Astrocyte (in vitro differentiated cells and primary cell): ENCODE measurements around the gene RXRB. TPM values are rescaled to one million over a fixed set of nuclear protein-coding genes. Genes with fewer than 3 reads are reported as not detected.

Source experiments
- DNase-seq: peaks from one replicate; pipeline ENCODE4 v3.0.0-alpha.2; 2010; ENCODE audit warnings: low read depth
- FAIRE-seq: peaks from 2 replicates; lab custom pipeline; 2011; peaks lifted over from hg19 to GRCh38; lab: Jason Lieb, UNC
- H2AFZ ChIP-seq: 2 replicates; pipeline ENCODE4 v1.6.0; 2012; ENCODE audit warnings: low read depth, low read length, inconsistent platforms
- H3K27ac ChIP-seq: 2 replicates; pipeline ENCODE4 v1.5.1; 2011; ENCODE audit warnings: low read depth, low read length, inconsistent platforms
- H3K27me3 ChIP-seq: 2 replicates; pipeline ENCODE4 v1.6.0; 2011; ENCODE audit warnings: low read length, inconsistent platforms; ENCODE audit not compliant: insufficient read depth
- H3K36me3 ChIP-seq: 2 replicates; pipeline ENCODE4 v1.5.1; 2011; ENCODE audit warnings: low read length, inconsistent platforms; ENCODE audit not compliant: insufficient read depth
- H3K4me1 ChIP-seq: 2 replicates; pipeline ENCODE4 v1.5.1; 2011; ENCODE audit warnings: low read length, inconsistent platforms; ENCODE audit not compliant: insufficient read depth
- H3K4me2 ChIP-seq: 2 replicates; pipeline ENCODE4 v1.6.0; 2012; ENCODE audit warnings: low read length, inconsistent platforms
- H3K4me3 ChIP-seq: 2 replicates; pipeline ENCODE4 v1.5.1; 2011; ENCODE audit warnings: low read depth, mild to moderate bottlenecking, low read length, inconsistent platforms; ENCODE audit not compliant: insufficient read depth
- H3K79me2 ChIP-seq: 2 replicates; pipeline ENCODE4 v1.6.0; 2012; ENCODE audit warnings: mild to moderate bottlenecking, low read length, inconsistent platforms; ENCODE audit not compliant: insufficient read depth
- H3K9ac ChIP-seq: 2 replicates; pipeline ENCODE4 v1.6.0; 2012; ENCODE audit warnings: mild to moderate bottlenecking, low read length, inconsistent platforms
- H3K9me3 ChIP-seq: 2 replicates; pipeline ENCODE4 v1.5.1; 2012; ENCODE audit warnings: low read depth, mild to moderate bottlenecking, low read length, inconsistent platforms; ENCODE audit not compliant: insufficient read depth
- H4K20me1 ChIP-seq: 2 replicates; pipeline ENCODE4 v1.6.0; 2012; ENCODE audit warnings: low read length, inconsistent platforms; ENCODE audit not compliant: insufficient read depth
- H3K27ac Mint-ChIP-seq: one replicate; pipeline ENCODE4 v1.8.0; 2021; ENCODE audit warnings: mild to moderate bottlenecking, mixed read lengths; ENCODE audit not compliant: unreplicated experiment
- H3K27me3 Mint-ChIP-seq: one replicate; pipeline ENCODE4 v1.8.0; 2021; ENCODE audit warnings: low read depth, mixed read lengths; ENCODE audit not compliant: unreplicated experiment
- H3K36me3 Mint-ChIP-seq: one replicate; pipeline ENCODE4 v1.8.0; 2021; ENCODE audit warnings: low read depth, mixed read lengths; ENCODE audit not compliant: unreplicated experiment
- H3K4me1 Mint-ChIP-seq: one replicate; pipeline ENCODE4 v1.8.0; 2021; ENCODE audit warnings: low read depth, mixed read lengths; ENCODE audit not compliant: unreplicated experiment
- H3K4me3 Mint-ChIP-seq: one replicate; pipeline ENCODE4 v1.8.0; 2021; ENCODE audit warnings: mild to moderate bottlenecking, moderate library complexity, mixed read lengths; ENCODE audit not compliant: unreplicated experiment
- H3K9me3 Mint-ChIP-seq: one replicate; pipeline ENCODE4 v1.8.0; 2021; ENCODE audit warnings: mild to moderate bottlenecking, mixed read lengths; ENCODE audit not compliant: unreplicated experiment
- EZH2 ChIP-seq: IDR thresholded peaks from 2 replicates; pipeline ENCODE4 v1.6.1; 2012; ENCODE audit warnings: mild to moderate bottlenecking, low read length, inconsistent platforms; ENCODE audit not compliant: insufficient read depth
- total RNA-seq: library from RNA; stranded (reverse); gene quantifications from 2 replicates; pipeline ENCODE4 v1.2.1, GENCODE V29; 2021
- TF ChIP-seq, protein P1 (sequence below): IDR thresholded peaks from 2 replicates; pipeline ENCODE4 v1.5.1; 2011; ENCODE audit warnings: low read depth, mild to moderate bottlenecking, inconsistent platforms, low read length, moderate library complexity; ENCODE audit not compliant: insufficient read depth

The RXRB gene
- total RNA-seq, 1 donor from 2014 or later: 34.0 TPM

DNA sequence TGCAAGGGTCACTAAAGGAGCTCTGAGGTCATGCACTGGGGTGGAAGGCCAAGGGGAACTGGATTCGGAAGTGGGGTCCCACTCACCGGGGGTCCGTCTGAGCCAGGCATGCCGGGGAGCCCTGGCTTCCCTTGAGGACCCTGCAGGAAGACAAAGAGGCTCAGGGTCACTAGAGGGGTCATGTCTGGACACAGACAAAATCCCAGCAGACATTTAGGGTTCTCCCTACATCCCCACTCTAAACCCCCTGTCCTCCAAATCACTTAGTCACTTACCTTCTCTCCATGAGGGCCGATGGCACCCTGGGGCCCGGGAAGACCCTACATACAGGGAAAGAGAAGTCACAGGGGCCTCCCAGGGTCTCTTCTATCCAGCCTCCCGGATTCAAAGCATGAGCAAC lies 23.6 kb downstream of the RXRB start:
- H3K79me2 ChIP-seq: no peaks in the 10 kb centered on the region
- no peak overlapping the region for H3K27ac ChIP-seq
- H3K4me3 ChIP-seq: no peak overlapping the region
- H2AFZ ChIP-seq: no peak overlapping the region
- H3K9me3 ChIP-seq: no peaks in the 10 kb centered on the region
- TF ChIP-seq, protein P1, sequence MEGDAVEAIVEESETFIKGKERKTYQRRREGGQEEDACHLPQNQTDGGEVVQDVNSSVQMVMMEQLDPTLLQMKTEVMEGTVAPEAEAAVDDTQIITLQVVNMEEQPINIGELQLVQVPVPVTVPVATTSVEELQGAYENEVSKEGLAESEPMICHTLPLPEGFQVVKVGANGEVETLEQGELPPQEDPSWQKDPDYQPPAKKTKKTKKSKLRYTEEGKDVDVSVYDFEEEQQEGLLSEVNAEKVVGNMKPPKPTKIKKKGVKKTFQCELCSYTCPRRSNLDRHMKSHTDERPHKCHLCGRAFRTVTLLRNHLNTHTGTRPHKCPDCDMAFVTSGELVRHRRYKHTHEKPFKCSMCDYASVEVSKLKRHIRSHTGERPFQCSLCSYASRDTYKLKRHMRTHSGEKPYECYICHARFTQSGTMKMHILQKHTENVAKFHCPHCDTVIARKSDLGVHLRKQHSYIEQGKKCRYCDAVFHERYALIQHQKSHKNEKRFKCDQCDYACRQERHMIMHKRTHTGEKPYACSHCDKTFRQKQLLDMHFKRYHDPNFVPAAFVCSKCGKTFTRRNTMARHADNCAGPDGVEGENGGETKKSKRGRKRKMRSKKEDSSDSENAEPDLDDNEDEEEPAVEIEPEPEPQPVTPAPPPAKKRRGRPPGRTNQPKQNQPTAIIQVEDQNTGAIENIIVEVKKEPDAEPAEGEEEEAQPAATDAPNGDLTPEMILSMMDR: no peak
- TF ChIP-seq EZH2: no peak
- Mint-ChIP-seq H3K4me3 (no peak overlapping the region), H3K27me3 (peaks cover 42% of the 10 kb centered on the region), H3K9me3 (no peaks in the 10 kb centered on the region), H3K4me1 (no peaks in the 10 kb centered on the region), H3K36me3 (peaks cover 7% of the 10 kb centered on the region), H3K27ac (no peak overlapping the region)
- DNase-seq (no peak), FAIRE-seq (no peak)
- no peak overlapping the region for H3K4me2 ChIP-seq
- H3K4me1 ChIP-seq: no peaks in the 10 kb centered on the region
- H3K9ac ChIP-seq: no peak overlapping the region
- H3K36me3 ChIP-seq: no peaks in the 10 kb centered on the region
- H4K20me1 ChIP-seq: no peaks in the 10 kb centered on the region
- H3K27me3 ChIP-seq: no peaks in the 10 kb centered on the region

DNA sequence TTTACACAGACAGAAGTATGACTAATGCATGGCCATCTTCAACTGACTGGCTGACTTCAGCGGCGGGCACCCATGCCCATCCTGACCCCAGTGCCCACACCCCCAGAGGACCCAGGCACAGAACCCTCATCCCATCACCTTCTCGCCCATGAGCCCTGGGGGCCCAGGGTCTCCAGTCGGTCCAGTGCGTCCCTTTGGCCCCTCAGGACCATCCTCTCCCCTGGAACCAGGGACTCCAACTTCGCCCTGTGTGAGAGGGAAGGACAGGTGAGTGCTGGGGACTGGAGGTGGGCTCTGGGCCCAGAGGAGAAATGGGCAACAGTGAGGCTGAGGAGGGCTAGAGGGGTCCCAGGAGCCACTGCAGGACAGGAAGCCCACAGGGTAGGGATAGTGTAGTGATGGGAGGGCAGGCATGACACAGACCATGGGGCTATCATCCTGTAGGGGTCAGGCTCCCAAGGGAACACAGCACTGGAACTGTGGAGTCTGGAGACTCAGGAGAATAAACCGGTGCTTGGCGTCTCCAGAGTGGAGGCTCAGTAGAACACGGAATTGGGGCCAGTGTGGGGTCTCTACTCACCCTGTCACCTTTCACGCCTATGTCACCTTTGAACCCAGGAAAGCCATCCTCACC lies 24.9 kb downstream of the RXRB start:
- TF ChIP-seq, protein P1: no peak
- no peak for TF ChIP-seq EZH2
- Histone ChIP-seq H3K27me3 (no peaks in the 10 kb centered on the region), H3K9ac (no peak overlapping the region), H3K27ac (no peak overlapping the region), H3K36me3 (no peaks in the 10 kb centered on the region), H4K20me1 (no peaks in the 10 kb centered on the region), H3K9me3 (no peaks in the 10 kb centered on the region), H3K4me1 (no peaks in the 10 kb centered on the region), H3K79me2 (no peaks in the 10 kb centered on the region), H3K4me2 (no peak overlapping the region), H2AFZ (no peak overlapping the region), H3K4me3 (no peak overlapping the region)
- Mint-ChIP-seq H3K4me1 (no peaks in the 10 kb centered on the region), H3K27me3 (peaks cover 41% of the 10 kb centered on the region), H3K36me3 (peaks cover 7% of the 10 kb centered on the region), H3K9me3 (no peaks in the 10 kb centered on the region), H3K27ac (no peak overlapping the region), H3K4me3 (no peak overlapping the region)
- FAIRE-seq (no peak), DNase-seq (no peak)

DNA sequence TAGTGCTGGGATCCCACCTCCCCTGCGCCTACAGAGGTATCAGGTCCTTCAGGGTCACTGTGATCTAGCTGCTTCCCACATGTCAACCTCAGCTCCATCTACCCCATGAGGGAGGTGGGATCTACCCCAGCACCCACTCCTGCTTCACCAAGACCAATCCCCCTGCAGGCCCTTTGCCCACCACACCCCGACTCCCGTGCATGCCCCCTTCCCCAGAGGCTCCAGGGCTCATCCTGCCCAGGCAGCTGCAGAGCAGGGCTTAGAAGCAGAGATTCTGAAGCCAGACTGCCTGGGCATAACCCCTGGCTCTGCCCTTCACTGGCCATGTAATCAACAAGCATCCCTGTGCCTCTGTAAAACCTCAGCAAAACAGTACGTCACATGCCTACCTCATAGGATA lies 25.7 kb downstream of the RXRB start:
- H3K4me1 Mint-ChIP-seq: no peaks in the 10 kb centered on the region
- Histone ChIP-seq H3K9ac (no peak overlapping the region), H3K79me2 (no peaks in the 10 kb centered on the region), H2AFZ (no peak overlapping the region), H3K4me1 (no peaks in the 10 kb centered on the region), H3K27ac (no peak overlapping the region), H3K4me2 (no peak overlapping the region), H3K36me3 (no peaks in the 10 kb centered on the region), H3K9me3 (no peaks in the 10 kb centered on the region), H3K27me3 (no peaks in the 10 kb centered on the region), H4K20me1 (no peaks in the 10 kb centered on the region), H3K4me3 (no peak overlapping the region)
- FAIRE-seq (no peak), DNase-seq (no peak)
- H3K36me3 Mint-ChIP-seq: peaks cover 7% of the 10 kb centered on the region
- peaks cover 41% of the 10 kb centered on the region for H3K27me3 Mint-ChIP-seq
- H3K9me3 Mint-ChIP-seq: no peaks in the 10 kb centered on the region
- no peak overlapping the region for H3K27ac Mint-ChIP-seq
- no peak for TF ChIP-seq EZH2
- TF ChIP-seq, protein P1: no peak
- no peak overlapping the region for H3K4me3 Mint-ChIP-seq
